Measurements from ENCODE around the gene KRTAP10-12.

Gene KRTAP10-12

GRCh38 chr21:44694776-44695175 is 2.2 kb upstream of the KRTAP10-12 start:
- no peak for DNase-seq (ENCODE audit: low read depth, low spot score)
- H3K4me3 ChIP-seq (ENCODE audit: low read length), result no peak overlapping the region

DNA sequence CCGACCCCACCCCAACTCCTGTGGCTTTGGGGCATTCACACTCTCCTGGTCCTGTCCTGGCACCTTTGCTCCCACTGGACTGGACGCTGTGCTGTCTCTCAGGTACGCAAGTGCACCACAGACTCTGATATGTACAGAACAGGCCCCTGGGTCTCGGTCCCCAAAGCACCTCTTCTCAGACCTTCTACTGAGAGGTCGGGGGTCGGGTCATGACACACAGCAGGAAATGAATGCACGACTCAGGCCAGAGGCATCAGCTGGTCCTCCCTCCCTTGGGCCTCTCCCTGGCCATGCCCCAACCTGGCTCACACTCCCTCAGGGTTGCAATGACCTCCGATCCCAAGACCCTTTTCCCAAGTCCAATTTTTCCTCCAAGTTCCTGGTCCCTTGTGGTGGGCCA is 1.8 kb upstream of the KRTAP10-12 start:
- no peak for DNase-seq (ENCODE audit: low read depth, low spot score)
- no peak overlapping the region for H3K4me3 ChIP-seq (ENCODE audit: low read length)

- H3K4me3 ChIP-seq (ENCODE audit: low read length), result no peak overlapping the region
These were observed 1.3 kb upstream of the KRTAP10-12 start for GRCh38 chr21:44695641-44696040.

DNA sequence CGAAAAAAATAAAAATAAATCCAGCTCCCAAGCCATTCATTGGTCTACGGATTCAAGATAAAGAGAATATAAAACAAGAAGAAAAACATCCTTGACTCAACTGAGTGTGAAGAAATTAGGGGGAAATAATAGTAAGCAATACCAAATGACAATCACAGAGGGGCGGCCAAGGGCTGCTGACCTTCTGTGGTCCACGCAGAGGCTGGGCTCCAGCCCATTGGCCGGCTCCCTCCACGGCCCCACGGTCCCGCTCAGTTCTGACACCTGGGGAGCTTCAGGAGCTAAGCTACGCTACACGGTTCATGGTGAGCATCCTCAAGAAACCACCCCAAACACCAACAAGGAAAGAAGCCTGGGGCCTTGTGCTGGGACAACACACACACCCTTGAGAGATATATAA is 400 bp upstream of the KRTAP10-12 start:
- DNase-seq (ENCODE audit: low read depth, low spot score), result no peak
- H3K4me3 ChIP-seq (ENCODE audit: low read length), result no peak overlapping the region

More at GRCh38 chr21:44695641-44696040, 1.3 kb upstream of the KRTAP10-12 start:
- no peak for DNase-seq (ENCODE audit: low read depth, low spot score)

DNA sequence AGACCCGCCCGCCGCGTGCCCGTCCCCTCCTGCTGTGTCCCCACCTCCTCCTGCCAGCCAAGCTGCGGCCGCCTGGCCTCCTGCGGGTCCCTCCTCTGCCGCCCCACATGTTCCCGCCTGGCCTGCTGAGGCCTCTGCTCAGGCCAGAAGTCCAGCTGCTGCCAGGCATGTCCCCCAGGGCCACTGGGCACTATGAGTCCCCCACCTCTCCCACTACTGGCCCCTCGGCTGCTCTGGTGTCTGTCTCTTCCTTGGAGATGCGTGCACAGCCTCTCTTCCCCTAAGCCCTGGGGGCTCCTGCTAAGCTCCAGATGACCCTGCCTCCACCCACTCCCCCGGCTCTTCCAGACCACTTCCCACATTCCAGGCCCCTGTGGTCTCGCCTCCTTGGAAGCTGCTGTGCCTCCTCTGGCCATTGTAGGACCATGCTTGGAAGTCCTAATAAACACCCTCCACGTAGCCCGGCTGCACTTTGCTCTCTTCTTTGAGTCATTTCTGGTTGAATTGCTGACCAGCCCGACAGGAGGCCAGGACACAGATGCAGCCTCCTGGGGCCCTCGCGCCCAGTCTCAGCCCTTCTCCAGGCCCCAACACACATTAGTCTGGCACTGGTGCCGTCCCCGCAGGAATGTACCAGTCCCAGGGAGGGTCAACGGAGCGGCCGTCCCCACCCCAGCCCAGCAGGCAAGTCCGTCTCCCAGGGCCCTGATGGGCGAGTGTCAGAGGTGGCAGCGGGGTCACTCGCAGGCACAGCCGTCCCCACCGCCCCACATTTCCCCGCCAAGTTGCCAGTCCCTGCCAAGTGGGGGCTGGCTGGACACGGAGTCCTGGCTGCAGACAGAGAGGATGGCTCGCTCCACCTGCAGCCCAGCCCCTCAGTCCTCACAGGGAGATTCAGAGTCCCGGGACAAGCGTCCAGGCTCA is 1.1 kb downstream of the KRTAP10-12 start:
- H3K4me3 ChIP-seq (ENCODE audit: low read length), result no peak overlapping the region
- no peak for DNase-seq (ENCODE audit: low read depth, low spot score)

DNA sequence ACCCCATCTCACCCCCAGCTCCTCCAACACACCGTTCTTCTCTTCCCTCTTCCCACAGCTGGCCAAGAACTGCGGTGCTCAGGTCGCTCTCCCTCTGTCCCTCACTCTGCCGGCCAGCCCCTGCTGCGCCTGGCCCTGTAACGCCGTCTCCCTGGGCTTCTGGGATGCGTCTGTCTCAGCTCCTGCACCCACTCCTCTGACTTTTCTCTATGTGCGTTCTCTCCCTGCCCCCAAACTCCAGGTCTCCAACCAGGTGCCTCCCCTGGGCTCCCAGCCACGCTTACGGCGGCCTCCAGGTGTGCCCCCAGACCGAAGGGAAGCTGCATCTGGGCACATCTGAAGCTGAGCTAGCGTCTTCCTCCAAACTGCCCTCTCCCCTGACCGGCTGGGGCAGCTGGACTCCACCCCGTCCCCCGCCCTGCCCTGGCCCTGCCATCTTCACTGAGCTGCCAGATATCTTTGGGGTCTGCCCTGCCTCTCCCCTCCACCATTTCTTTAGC is 2.6 kb downstream of the KRTAP10-12 start:
- no peak overlapping the region for H3K4me3 ChIP-seq (ENCODE audit: low read length)
- DNase-seq (ENCODE audit: low read depth, low spot score), result no peak

- DNase-seq (ENCODE audit: low read depth, low spot score), result no peak
- no peak overlapping the region for H3K4me3 ChIP-seq (ENCODE audit: low read length)
These were observed 3.4 kb downstream of the KRTAP10-12 start for GRCh38 chr21:44700101-44701022.

DNA sequence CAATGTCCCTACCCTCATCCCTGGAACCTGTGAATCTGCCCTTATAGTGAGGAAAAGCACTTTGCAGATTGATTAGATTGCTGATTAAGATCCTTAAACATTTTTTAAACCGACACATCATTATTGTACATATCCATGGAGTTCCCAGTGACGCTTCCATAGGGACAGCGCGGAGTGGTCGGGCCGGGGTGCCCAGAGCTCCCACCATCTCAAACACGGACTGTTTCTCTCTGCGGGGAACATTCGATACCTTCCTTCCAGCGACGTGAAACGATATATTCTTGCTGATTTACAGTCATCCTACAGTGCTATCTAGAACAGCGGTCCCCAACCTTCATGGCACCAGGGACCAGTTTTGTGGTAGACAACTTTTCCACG is 4.0 kb downstream of the KRTAP10-12 start:
- no peak overlapping the region for H3K4me3 ChIP-seq (ENCODE audit: low read length)
- DNase-seq (ENCODE audit: low read depth, low spot score), result no peak

GRCh38 chr21:44701541-44701940 is 4.6 kb downstream of the KRTAP10-12 start:
- no peak for DNase-seq (ENCODE audit: low read depth, low spot score)
- H3K4me3 ChIP-seq (ENCODE audit: low read length), result no peak overlapping the region

DNA sequence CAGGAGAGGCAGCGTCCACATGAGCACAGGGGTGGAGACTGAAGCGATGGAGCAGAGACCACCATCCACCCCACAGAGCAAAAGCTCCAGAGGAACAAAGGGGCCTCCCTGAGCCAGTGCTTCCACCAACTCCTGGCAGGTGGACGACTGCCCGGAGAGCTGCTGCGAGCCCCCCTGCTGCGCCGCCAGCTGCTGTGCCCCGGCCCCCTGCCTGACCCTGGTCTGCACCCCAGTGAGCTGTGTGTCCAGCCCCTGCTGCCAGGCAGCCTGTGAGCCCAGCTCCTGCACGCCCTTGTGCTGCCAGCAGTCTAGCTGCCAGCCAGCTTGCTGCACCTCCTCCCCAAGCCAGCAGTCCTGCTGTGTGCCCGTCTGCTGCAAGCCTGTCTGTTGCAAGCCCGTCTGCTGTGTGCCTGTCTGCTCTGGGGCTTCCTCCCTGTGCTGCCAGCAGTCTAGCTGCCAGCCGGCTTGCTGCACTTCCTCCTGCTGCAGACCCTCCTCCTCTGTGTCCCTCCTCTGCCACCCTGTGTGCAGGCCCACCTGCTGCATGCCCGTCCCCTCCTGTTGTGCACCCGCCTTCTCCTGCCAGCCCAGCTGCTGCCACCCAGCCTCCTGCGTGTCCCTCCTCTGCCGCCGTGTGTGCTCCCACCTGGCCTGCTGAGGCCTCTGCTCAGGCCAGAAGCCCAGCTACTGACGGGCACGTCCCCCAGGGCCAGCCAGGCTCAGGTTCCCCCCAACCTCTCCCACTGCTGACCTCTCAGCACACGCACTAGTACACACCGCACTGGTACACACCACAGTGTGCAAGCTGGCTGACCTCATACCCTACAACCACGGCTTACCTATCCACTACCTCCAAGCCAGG is 5.4 kb downstream of the KRTAP10-12 start:
- no peak for DNase-seq (ENCODE audit: low read depth, low spot score)
- no peak overlapping the region for H3K4me3 ChIP-seq (ENCODE audit: low read length)

GRCh38 chr21:44702973-44703730 is 6.2 kb downstream of the KRTAP10-12 start:
- H3K4me3 ChIP-seq (ENCODE audit: low read length), result no peak overlapping the region
- DNase-seq (ENCODE audit: low read depth, low spot score), result no peak

DNA sequence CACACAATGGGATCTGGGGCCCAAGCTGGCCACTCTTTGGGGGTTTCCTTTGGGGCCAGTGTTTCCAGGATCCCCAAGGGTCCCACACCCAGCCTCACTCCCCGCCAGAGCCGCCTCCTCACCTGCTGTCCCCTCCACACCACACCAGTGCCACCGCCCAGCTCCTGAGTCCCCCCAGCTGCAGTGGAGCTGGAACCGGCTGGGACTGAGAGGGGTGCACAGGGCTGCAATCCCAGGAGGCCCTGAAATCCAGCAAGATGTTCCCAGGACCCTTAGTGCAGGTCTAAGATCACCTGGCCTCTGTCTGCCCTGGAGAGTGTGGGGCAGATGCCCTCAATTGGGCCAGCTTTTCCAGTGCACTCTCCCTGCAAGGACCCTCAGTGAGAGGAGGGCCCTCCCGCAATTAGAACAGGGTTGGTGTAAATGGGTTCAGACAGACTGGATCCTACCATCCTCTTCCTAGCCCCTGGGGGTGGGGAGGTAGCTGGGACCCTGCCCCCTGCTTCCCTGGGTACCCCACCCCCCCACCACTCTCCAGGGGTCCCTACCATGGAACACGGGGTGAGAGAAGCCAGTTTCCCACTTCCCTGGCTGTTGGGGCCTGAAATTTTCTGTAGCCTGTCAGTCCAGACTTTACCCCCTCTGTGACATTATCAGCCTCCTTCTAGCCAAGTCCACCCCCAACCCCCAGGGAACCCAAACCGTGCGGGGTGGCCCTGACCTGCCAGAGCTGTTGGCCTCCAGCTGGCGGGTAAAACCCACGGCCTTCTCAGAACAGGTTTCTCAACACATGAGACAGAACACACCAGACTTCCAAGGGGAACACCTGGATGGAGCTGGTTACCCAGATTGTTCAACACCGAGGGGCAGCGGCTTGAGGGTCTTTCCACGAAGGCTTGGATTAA is 7.0 kb downstream of the KRTAP10-12 start:
- no peak overlapping the region for H3K4me3 ChIP-seq (ENCODE audit: low read length)
- DNase-seq (ENCODE audit: low read depth, low spot score), result no peak

GRCh38 chr21:44704636-44705001 is 7.6 kb downstream of the KRTAP10-12 start:
- no peak for DNase-seq (ENCODE audit: low read depth, low spot score)
- no peak overlapping the region for H3K4me3 ChIP-seq (ENCODE audit: low read length)

GRCh38 chr21:44706026-44706705 is 9.2 kb downstream of the KRTAP10-12 start:
- no peak overlapping the region for H3K4me3 ChIP-seq (ENCODE audit: low read length)
- DNase-seq (ENCODE audit: low read depth, low spot score), result no peak

DNA sequence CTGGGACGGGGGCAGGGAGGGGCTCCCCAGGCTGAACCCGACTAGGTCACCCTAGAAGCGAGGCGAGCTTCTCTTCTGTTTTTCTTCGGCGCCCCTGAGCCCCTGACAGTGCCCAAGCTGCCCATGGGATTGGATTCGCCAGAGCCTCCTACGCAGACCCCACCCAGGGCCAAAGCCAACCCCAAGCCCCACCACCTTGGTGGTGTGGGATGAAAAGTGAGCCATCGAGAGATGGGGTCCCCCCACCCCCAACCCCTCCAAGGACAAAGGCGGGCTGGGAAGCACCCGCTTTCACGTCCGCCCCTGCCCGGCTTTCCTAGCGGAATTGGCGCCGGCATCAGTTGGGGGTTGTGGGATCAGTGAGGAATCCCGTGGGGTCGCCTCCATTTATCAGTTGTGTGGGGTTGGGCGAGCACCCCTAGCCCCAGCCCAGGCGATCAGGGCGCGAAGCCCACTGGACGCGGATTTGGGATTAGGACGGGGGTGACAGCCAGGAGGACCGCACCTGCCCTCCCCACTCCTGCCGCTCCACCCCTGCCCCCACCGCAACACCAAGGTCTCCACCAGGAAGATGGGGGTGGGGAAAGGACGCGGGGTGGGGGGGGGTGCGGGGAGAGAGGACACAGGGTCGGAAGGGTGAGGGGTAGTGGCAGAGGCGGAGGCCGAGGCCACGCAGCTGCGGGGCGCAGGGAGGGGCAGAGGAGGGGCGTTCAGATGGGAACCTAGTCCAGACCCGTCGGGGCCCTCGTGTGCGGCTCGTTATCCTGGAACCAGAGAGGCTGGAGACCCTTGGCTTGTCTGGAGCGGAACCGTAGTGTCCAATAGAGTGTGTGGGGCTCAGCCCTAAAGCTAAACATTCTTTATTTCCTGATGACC is 10.0 kb downstream of the KRTAP10-12 start:
- DNase-seq (ENCODE audit: low read depth, low spot score), result no peak
- no peak overlapping the region for H3K4me3 ChIP-seq (ENCODE audit: low read length)

Measured in Jurkat, Clone E6-1 (cell line).